Head of caudate nucleus (tissue), 42 donors: ENCODE results near the gene SSX3.
"Not testable (repeated sequence)": the region's sequence is repeated elsewhere in the genome, so short reads cannot be mapped to it uniquely, and the experiment has no call there.

ENCODE experiments used
- DNase-seq, 42 donors: peaks; one replicate each; pipeline versions ENCODE4 v3.0.0 to v3.0.0-alpha.2; 2020 to 2021; ENCODE audit warnings: mixed read lengths in 7 of 42
- intact Hi-C: fragments of 100-400 bp; cut with DNase I; formaldehyde crosslinking; loops from one replicate; pipeline ENCODE4 v1.15.0; 2022

SSX3 gene, protein sequence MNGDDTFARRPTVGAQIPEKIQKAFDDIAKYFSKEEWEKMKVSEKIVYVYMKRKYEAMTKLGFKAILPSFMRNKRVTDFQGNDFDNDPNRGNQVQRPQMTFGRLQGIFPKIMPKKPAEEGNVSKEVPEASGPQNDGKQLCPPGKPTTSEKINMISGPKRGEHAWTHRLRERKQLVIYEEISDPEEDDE

DNA sequence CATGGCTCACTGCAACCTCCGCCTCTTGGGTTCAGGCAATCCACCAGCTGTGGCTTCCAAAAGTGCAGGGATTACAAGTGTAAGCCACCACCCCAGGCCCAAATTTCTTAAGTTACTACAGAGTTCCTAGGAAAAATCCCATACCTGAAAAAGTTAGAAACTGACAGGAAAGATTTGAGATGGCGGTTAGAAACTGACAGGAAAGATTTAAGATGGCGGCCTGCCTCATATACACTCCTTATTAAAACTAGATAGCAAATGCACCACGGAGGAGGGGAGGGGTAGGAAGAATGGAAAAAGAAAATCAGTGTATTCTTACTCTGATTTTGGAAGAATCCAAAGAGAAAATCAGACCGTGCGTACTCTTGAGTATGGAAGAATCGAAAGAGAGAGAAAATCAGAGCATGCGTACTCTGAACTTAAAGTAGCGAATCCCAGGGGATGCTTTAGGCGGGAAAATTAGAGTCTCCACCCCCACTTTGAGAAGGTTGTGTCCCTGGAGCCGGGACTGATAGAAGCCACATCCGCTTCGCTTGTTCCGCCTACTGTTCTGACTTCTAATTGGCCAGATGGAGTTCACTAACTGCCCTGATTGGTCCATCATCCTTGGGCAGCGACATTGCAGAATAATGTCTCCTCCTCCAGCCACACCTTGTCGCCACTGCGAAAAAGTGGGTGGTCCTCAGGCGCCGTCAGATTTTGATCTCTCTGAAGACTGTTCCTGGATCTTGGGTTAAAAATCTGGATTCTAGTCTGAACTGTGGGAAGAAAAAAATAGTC is at the start of gene SSX3:
Gene SSX3 (minus strand): TSS at position 389 of the 780 bp plus-strand sequence. CDS start 1,454 bp downstream, outside the sequence.
- intact Hi-C loops, DNase-seq: not testable (repeated sequence)

DNA sequence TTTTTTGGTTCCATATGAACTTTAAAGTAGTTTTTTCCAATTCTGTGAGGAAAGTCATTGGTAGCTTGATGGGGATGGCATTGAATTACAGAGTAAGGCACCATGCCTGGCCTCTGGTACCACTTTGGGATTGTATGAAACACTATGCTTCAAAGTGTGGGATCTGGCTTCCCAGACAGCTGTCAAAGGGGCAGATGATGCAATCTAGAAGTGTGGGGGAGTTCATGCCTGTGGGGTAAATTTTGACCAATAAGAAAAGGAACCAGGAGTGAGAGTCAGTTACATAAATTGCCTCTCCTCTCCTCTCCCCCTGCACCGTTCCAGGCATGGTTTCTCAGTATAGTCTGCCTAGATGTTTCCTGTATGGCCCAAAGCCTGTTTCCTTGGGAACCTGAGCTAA is 41.3 kb upstream of the SSX3 start:
- DNase-seq, intact Hi-C loops: not testable (repeated sequence)

DNA sequence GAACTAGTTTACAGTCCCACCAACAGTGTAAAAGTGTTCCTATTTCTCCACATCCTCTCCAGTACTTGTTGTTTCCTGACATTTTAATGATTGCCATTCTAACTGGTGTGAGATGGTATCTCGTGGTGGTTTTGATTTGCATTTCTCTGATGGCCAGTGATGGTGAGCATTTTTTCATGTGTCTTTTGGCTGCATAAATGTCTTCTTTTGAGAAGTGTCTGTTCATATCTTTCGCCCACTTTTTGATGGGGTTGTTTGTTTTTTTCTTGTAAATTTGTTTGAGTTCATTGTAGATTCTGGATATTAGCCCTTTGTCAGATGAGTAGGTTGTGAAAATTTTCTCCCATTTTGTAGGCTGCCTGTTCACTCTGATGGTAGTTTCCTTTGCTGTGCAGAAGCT is 40.4 kb upstream of the SSX3 start:
- DNase-seq, intact Hi-C loops: not testable (repeated sequence)

DNA sequence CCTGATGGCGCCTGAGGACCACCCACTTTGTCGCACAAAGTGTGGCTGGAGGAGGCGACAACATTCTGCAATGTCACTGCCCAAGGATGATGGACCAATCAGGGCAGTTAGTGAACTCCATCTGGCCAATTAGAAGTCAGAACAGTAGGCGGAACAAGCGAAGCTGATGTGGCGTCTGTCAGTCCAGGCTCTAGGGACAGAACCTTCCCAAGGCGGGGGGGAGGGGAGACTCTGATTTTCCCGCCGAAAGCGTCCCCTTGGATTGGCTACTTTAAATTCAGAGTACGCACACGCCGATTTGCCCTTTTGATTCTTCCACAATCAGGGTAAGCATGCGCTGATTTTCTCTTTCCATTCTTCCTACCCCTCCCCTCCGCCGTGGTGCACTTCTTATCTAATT is 26.7 kb upstream of the SSX3 start, which contains the start of gene SSX4:
Gene SSX4 (plus strand): TSS at position 301 of the 400 bp plus-strand sequence. CDS start 515 bp downstream, outside the sequence.
- DNase-seq, intact Hi-C loops: not testable (repeated sequence)

DNA sequence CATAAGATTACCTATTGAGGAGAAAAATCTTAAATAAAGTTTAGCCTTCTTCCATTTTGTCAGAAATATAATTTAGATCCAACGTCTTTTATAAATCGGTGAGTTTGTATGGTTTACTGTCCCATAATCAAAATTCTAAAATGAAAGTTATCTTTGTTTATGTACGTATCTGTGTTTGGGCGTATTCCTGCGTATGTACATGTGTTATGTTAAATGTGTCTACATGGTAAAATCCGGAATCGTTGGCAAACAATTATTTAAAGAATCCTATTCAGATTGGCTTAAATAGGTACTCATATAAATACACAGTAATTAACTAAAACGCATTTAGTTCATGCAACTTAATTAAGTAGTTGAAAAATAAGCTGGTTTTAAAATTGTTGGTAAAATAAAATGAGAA is 13.9 kb upstream of the SSX3 start:
- intact Hi-C loops, DNase-seq: not testable (repeated sequence)

DNA sequence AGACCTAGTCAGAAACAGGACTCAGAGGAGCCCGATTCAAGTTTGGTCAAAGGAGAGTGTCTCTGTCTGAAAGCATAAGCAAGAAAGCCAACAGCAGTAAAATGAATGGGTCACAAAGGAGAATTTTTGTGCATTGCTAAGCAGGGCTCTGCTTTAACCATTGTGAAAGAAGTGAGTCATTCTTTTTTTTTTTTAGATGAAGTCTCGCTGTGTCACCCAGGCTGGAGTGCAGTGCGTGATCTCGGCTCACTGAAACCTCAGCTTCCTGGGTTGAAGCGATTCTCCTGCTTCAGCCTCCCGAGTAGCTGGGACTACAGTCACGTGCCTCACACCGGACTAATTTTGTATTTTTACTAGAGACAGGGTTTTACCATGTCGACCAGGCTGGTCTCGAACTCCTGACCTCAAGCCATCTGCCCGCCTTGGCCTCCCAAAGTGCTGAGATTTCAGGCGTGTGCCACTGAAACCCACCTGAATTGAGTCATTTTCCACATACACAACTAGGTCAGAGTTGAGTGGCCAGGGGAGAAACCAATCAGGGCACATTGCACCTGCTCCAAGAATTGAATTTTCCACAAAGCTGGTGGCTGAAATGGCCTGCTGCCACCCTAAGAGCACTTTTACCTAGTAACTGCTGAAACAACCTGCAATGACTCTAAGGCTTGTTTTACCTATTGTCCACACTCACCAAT is 11.4 kb upstream of the SSX3 start:
- intact Hi-C loops, result not testable (repeated sequence)

DNA sequence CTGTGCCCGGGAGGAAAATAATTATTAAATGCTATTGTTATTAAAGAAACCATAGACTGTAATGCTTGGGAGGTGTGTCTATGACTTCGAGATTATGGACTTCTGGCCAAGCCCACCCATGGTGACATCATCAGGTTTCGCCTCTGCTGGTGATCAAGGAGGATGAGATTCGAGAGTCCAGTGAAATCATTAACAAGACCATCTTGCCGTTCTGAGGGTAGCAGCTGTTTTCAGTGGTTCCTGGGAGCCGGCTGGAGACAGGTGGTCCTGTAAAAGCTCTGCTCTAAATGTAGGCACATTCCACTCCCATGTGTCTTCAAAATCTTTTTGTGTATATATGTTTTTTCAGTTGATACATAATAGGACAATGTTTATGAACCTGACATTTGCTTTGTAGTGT is 2.8 kb upstream of the SSX3 start:
- DNase-seq, intact Hi-C loops: not testable (repeated sequence)

More for the DNA sequence above, 11.4 kb upstream of the SSX3 start:
- not testable (repeated sequence) for DNase-seq

DNA sequence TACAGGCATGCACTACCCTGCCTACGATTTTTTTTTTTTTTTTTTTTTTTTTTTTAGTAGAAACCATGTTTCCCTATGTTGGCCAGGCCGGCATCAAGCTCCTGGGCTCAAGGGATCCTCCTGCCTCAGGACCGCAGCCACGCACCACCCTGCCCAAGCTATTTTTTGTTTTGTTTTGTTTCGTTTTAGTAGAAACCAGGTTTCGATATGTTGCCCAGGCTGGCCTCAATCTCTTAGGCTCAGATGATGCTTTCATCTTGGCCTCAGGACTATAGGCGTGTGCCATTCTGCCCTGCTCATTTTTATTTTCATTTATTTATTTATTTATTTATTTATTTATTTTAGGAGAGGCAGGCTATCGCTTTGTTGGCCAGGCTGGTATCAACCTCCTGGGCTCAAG is 1.2 kb upstream of the SSX3 start:
- DNase-seq, result no peak
- intact Hi-C loops, result no loop called here

DNA sequence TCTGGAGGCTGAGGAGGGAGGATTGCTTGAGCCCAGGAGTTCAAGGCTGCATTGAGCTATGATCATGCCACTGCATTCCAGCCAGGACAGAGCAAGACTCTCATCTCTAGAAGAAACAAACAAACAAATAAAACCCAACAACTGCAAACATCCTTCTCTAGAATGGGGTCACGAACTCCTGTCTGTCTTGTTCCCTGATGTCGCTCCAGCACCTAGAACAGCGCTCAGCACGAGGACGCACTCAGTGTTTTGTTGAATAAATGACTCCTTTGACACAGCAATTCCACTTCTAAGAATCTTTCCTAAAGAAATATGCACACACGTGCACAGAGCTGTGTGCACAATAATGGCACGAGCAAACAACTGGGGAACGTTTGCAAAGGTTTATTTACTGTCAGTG is 10.4 kb downstream of the SSX3 start:
- DNase-seq, intact Hi-C loops: not testable (repeated sequence)

DNA sequence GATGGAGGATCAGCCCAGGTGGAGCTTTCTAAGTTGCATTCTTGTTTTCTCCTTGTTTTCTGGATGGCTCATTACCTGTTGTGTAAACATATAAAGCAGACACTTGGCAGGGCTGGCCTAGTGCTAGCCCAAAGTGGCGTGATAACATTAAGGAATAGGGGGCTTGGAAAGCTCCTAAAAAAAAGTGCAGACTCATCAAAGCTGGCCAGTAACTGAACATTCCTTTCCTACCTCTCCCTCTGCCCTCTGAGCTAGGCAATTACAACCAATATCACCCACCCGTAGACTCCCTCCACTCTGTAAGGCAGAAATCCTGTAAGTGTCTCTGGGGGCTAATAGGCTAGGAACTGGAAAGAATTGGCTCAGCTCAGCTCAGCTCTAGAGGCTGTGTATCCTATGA is 42.5 kb downstream of the SSX3 start:
- intact Hi-C loops, DNase-seq: not testable (repeated sequence)

DNA sequence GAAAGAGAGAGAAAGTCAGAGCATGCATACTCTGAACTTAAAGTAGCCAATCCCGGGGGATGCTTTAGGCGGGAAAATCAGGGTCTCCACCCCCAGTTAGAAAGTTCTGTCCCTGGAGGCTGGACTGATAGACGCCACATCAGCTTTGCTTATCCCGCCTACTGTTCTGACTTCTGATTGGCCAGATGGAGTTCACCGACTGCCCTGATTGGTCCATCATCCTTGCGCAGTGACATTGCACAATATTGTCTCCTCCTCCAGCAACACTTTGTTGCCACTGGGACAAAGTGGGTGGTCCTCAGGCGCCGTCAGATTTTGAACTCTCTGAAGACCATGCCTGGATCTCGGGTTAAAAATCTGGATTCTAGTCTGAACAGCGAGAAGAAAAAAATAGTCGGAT is 50.3 kb downstream of the SSX3 start:
- intact Hi-C loops, result no loop called here
- no peak for DNase-seq
